ENCODE data around the gene COMMD1. TPM values are rescaled to one million over a fixed set of nuclear protein-coding genes. Genes with fewer than 3 reads are reported as not detected.

The COMMD1 gene
- polyA plus RNA-seq, 1 donor from 2014 or later = 69.1 TPM

DNA sequence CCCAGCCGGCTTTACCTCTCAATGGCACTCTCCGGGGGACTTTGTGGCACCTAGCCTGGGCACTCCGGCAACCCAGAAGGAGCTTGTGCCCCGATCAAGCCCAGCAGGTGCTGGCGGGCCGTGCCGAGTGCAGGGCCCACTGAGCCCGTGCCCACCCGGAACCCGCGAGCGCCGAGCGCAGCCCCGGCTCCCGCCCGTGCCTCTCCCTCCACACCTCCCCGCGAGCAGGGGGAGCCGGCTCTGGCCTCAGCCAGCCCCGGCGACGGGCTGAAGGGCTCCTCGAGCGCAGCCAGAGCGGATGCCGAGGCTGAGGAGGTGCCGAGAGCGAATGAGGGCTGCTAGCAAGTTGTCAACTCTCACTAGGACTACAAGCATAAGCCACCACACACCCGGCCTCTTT, 136.9 kb downstream of the COMMD1 start:
- no peak overlapping the region for H3K4me3 ChIP-seq (ENCODE audit: low read length)

DNA sequence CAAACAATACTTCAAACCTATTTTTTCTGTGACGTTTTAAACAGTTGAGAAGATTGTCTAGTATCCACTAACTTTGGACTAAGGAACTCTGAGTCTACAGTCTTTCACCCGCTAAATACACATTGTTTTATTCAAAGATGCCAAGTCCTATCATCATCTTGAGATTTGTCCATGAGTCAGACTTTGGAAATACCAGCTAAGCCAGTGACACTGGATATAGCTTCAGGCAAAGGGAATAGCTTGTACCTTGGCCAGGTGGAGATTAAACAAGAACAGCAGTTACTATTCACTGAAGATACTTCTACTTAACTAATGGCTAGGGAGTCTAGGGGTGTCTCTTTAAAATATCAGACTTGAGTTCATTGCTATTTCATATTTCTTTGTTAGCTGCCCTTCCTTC, 137.5 kb downstream of the COMMD1 start:
- no peaks in the 10 kb centered on the region for H3K27me3 ChIP-seq (ENCODE audit: insufficient read depth, low read depth, low read length)
- no peak overlapping the region for H3K4me3 ChIP-seq (ENCODE audit: low read length)
- no peak overlapping the region for H3K9ac ChIP-seq (ENCODE audit: low read length)
- TF ChIP-seq TAF1 (IDR thresholded peaks at IDR 0.05; ENCODE audit: low read depth) (no peak), SMC3 (conservative IDR thresholded peaks at IDR 0.05; ENCODE audit: poor library complexity) (no peak)
- no peaks in the 10 kb centered on the region for H3F3A ChIP-seq (ENCODE audit: insufficient read depth, low read length, poor library complexity, severe bottlenecking)
- no peaks in the 10 kb centered on the region for H3K9me2 ChIP-seq (ENCODE audit: insufficient read depth, low read length)
- H3K9me3 ChIP-seq (ENCODE audit: low read length) = no peaks in the 10 kb centered on the region
- H3K36me3 ChIP-seq (ENCODE audit: insufficient read depth, low read length) = no peaks in the 10 kb centered on the region
- H3K4me2 ChIP-seq (ENCODE audit: low read length) = no peak overlapping the region
- H3K27ac ChIP-seq (ENCODE audit: low read length) = no peak overlapping the region
- no peak overlapping the region for H2AFZ ChIP-seq (ENCODE audit: low read depth, low read length)
- no peaks in the 10 kb centered on the region for H3K79me2 ChIP-seq (replicated peaks; ENCODE audit: insufficient read depth, low read length)
- H4K20me1 ChIP-seq (ENCODE audit: insufficient read depth) = no peaks in the 10 kb centered on the region

More for the DNA sequence above, 136.9 kb downstream of the COMMD1 start:
- no peaks in the 10 kb centered on the region for H3F3A ChIP-seq (ENCODE audit: insufficient read depth, low read length, poor library complexity, severe bottlenecking)
- H3K36me3 ChIP-seq (ENCODE audit: insufficient read depth, low read length) = no peaks in the 10 kb centered on the region
- H3K27ac ChIP-seq (ENCODE audit: low read length) = no peak overlapping the region
- no peaks in the 10 kb centered on the region for H3K27me3 ChIP-seq (ENCODE audit: insufficient read depth, low read depth, low read length)
- H3K9me3 ChIP-seq (ENCODE audit: low read length) = no peaks in the 10 kb centered on the region
- H4K20me1 ChIP-seq (ENCODE audit: insufficient read depth) = no peaks in the 10 kb centered on the region
- H3K79me2 ChIP-seq (replicated peaks; ENCODE audit: insufficient read depth, low read length) = no peaks in the 10 kb centered on the region
- no peaks in the 10 kb centered on the region for H3K9me2 ChIP-seq (ENCODE audit: insufficient read depth, low read length)
- H2AFZ ChIP-seq (ENCODE audit: low read depth, low read length) = no peak overlapping the region
- H3K9ac ChIP-seq (ENCODE audit: low read length) = no peak overlapping the region
- no peak overlapping the region for H3K4me2 ChIP-seq (ENCODE audit: low read length)
- TF ChIP-seq MXI1 (conservative IDR thresholded peaks at IDR 0.05; ENCODE audit: poor library complexity, severe bottlenecking) (no peak), SMC3 (conservative IDR thresholded peaks at IDR 0.05; ENCODE audit: poor library complexity) (no peak), TAF1 (IDR thresholded peaks at IDR 0.05; ENCODE audit: low read depth) (no peak)
- TF ChIP-seq, protein P1, sequence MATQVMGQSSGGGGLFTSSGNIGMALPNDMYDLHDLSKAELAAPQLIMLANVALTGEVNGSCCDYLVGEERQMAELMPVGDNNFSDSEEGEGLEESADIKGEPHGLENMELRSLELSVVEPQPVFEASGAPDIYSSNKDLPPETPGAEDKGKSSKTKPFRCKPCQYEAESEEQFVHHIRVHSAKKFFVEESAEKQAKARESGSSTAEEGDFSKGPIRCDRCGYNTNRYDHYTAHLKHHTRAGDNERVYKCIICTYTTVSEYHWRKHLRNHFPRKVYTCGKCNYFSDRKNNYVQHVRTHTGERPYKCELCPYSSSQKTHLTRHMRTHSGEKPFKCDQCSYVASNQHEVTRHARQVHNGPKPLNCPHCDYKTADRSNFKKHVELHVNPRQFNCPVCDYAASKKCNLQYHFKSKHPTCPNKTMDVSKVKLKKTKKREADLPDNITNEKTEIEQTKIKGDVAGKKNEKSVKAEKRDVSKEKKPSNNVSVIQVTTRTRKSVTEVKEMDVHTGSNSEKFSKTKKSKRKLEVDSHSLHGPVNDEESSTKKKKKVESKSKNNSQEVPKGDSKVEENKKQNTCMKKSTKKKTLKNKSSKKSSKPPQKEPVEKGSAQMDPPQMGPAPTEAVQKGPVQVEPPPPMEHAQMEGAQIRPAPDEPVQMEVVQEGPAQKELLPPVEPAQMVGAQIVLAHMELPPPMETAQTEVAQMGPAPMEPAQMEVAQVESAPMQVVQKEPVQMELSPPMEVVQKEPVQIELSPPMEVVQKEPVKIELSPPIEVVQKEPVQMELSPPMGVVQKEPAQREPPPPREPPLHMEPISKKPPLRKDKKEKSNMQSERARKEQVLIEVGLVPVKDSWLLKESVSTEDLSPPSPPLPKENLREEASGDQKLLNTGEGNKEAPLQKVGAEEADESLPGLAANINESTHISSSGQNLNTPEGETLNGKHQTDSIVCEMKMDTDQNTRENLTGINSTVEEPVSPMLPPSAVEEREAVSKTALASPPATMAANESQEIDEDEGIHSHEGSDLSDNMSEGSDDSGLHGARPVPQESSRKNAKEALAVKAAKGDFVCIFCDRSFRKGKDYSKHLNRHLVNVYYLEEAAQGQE (IDR thresholded peaks at IDR 0.05; ENCODE audit: borderline replicate concordance) = no peak

DNA sequence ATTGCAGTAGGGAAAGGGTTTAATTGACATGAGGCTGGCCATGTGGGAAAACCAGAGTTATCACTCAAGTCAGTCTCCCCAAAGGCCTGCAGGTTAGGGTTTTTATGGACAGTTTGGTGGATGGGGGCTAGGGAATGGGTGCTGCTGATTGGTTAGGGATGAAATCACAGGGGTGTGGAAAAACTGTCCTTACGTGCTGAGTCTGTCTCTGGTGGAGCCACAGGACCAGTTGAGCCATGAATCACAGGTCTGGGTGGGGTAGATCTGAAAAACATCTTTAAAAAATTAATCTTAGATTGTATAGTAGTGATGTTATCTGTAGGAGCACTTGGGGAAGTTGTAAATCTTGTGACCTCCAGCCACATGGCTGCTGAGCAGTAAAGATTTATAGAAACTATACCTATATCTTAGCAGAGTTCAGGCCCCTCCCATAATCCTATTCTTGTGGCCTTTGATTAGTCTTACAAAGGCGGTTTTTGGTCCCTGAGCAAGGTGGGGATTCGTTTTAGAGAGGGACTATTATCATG, 139.6 kb downstream of the COMMD1 start:
- Histone ChIP-seq H3K36me3 (ENCODE audit: insufficient read depth, low read length) (no peaks in the 10 kb centered on the region), H3K27ac (ENCODE audit: low read length) (no peak overlapping the region), H3K9me2 (ENCODE audit: insufficient read depth, low read length) (no peaks in the 10 kb centered on the region), H3K79me2 (replicated peaks; ENCODE audit: insufficient read depth, low read length) (no peaks in the 10 kb centered on the region), H2AFZ (ENCODE audit: low read depth, low read length) (no peak overlapping the region), H3K4me2 (ENCODE audit: low read length) (no peak overlapping the region), H3K9ac (ENCODE audit: low read length) (no peak overlapping the region), H3F3A (ENCODE audit: insufficient read depth, low read length, poor library complexity, severe bottlenecking) (no peaks in the 10 kb centered on the region), H3K27me3 (ENCODE audit: insufficient read depth, low read depth, low read length) (no peaks in the 10 kb centered on the region), H3K4me3 (ENCODE audit: low read length) (no peak overlapping the region), H4K20me1 (ENCODE audit: insufficient read depth) (no peaks in the 10 kb centered on the region), H3K9me3 (ENCODE audit: low read length) (no peaks in the 10 kb centered on the region)
- TF ChIP-seq POLR2AphosphoS5 (IDR thresholded peaks at IDR 0.05) (no peak), RAD21 (conservative IDR thresholded peaks at IDR 0.05) (no peak), MXI1 (conservative IDR thresholded peaks at IDR 0.05; ENCODE audit: poor library complexity, severe bottlenecking) (no peak), TAF1 (IDR thresholded peaks at IDR 0.05; ENCODE audit: low read depth) (no peak), EP300 (conservative IDR thresholded peaks at IDR 0.05; ENCODE audit: poor library complexity, severe bottlenecking) (no peak), SMC3 (conservative IDR thresholded peaks at IDR 0.05; ENCODE audit: poor library complexity) (no peak), EZH2 (IDR thresholded peaks at IDR 0.05; ENCODE audit: borderline replicate concordance, insufficient read depth, low read length, poor library complexity, severe bottlenecking) (no peak)
- TF ChIP-seq, protein P1 (IDR thresholded peaks at IDR 0.05; ENCODE audit: borderline replicate concordance) = no peak
- TF ChIP-seq, protein P2, sequence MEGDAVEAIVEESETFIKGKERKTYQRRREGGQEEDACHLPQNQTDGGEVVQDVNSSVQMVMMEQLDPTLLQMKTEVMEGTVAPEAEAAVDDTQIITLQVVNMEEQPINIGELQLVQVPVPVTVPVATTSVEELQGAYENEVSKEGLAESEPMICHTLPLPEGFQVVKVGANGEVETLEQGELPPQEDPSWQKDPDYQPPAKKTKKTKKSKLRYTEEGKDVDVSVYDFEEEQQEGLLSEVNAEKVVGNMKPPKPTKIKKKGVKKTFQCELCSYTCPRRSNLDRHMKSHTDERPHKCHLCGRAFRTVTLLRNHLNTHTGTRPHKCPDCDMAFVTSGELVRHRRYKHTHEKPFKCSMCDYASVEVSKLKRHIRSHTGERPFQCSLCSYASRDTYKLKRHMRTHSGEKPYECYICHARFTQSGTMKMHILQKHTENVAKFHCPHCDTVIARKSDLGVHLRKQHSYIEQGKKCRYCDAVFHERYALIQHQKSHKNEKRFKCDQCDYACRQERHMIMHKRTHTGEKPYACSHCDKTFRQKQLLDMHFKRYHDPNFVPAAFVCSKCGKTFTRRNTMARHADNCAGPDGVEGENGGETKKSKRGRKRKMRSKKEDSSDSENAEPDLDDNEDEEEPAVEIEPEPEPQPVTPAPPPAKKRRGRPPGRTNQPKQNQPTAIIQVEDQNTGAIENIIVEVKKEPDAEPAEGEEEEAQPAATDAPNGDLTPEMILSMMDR (IDR thresholded peaks at IDR 0.05; ENCODE audit: poor library complexity, severe bottlenecking) = no peak
